Cardiac muscle cell (in vitro differentiated cells and primary cell): ENCODE results near the gene FANCE. TPM values are rescaled to one million over a fixed set of nuclear protein-coding genes. Genes with fewer than 3 reads are reported as not detected.
A peak's percentile ranks its signal among the peaks of the same experiment; 100 is the strongest.
"Not testable (repeated sequence)": the region's sequence is repeated elsewhere in the genome, so short reads cannot be mapped to it uniquely, and the experiment has no call there.

ENCODE experiments used
- DNase-seq, 2 donors: peaks; one replicate each; pipeline versions ENCODE4 v3.0.0 to v3.0.0-alpha.2; 2010 to 2017; ENCODE audit warnings: low read depth in 1 of 2, low spot score in 1 of 2
- H3K27ac ChIP-seq: fragments of 200-600 bp; sonication (generic); 2 replicates; pipeline ENCODE4 v1.5.1; 2016
- H3K27me3 ChIP-seq: fragments of 200-600 bp; sonication (generic); 2 replicates; pipeline ENCODE4 v1.6.0; 2016; ENCODE audit warnings: control low read depth
- H3K36me3 ChIP-seq: fragments of 200-600 bp; sonication (generic); 2 replicates; pipeline ENCODE4 v1.5.1; 2016; ENCODE audit warnings: control low read depth
- H3K4me1 ChIP-seq: fragments of 200-600 bp; sonication (generic); 2 replicates; pipeline ENCODE4 v1.8.1; 2017; ENCODE audit warnings: low read depth, mild to moderate bottlenecking, mixed run types
- H3K4me3 ChIP-seq: fragments of 200-600 bp; sonication (generic); 2 replicates; pipeline ENCODE4 v1.5.1; 2016; ENCODE audit warnings: mild to moderate bottlenecking
- H3K9me3 ChIP-seq: fragments of 200-600 bp; sonication (generic); 2 replicates; pipeline ENCODE4 v1.5.1; 2017; ENCODE audit warnings: low read depth, mild to moderate bottlenecking, control low read depth
- CTCF ChIP-seq: IDR thresholded peaks from 2 replicates; pipeline ENCODE4 v1.5.1; 2012; ENCODE audit warnings: low read depth, mild to moderate bottlenecking, low read length
- polyA plus RNA-seq: library from polyadenylated mRNA; unstranded; fragments of >200 nt; fragmentation: Nextera tagmentation; extraction: Ambion mirVana; gene quantifications from 2 replicates; pipeline ENCODE4 v1.2.1, GENCODE V29; 2016
- total RNA-seq: library from RNA; depleted of rRNA; stranded (reverse); fragments of >200 nt; gene quantifications from 2 replicates; pipeline ENCODE4 v1.2.3, GENCODE V29; 2016

FANCE gene
- total and polyA plus RNA-seq, 2 experiments from 2014 or later, result 19.4 to 28.1 TPM

- Histone ChIP-seq H3K9me3 (no peaks in the 10 kb centered on the region), H3K27ac (no peak overlapping the region), H3K4me1 (no peaks in the 10 kb centered on the region), H3K27me3 (no peaks in the 10 kb centered on the region), H3K36me3 (no peaks in the 10 kb centered on the region), H3K4me3 (no peak overlapping the region)
- TF ChIP-seq CTCF, result no peak
- no peak for DNase-seq
These were observed 19.8 kb upstream of the FANCE start for GRCh38 chr6:35432291-35432690.

- not testable (repeated sequence) for DNase-seq, H3K9me3 ChIP-seq, H3K27ac ChIP-seq, H3K4me3 ChIP-seq, H3K4me1 ChIP-seq, H3K27me3 ChIP-seq, H3K36me3 ChIP-seq
These were observed 19.4 kb upstream of the FANCE start for GRCh38 chr6:35432702-35433101.

- no peak overlapping the region for H3K4me3 ChIP-seq
- no peak overlapping the region for H3K27ac ChIP-seq
- no peaks in the 10 kb centered on the region for H3K36me3 ChIP-seq
- no peak for TF ChIP-seq CTCF
- DNase-seq, result no peak
- no peaks in the 10 kb centered on the region for H3K27me3 ChIP-seq
- H3K9me3 ChIP-seq, result no peaks in the 10 kb centered on the region
- H3K4me1 ChIP-seq, result no peaks in the 10 kb centered on the region
These were observed 16.9 kb upstream of the FANCE start for GRCh38 chr6:35435074-35435837.

GRCh38 chr6:35436071-35436857, 15.9 kb upstream of the FANCE start:
- H3K27ac ChIP-seq, result no peak overlapping the region
- no peak overlapping the region for H3K4me3 ChIP-seq
- no peaks in the 10 kb centered on the region for H3K36me3 ChIP-seq
- H3K27me3 ChIP-seq, result no peaks in the 10 kb centered on the region
- TF ChIP-seq CTCF, result no peak
- no peaks in the 10 kb centered on the region for H3K4me1 ChIP-seq
- no peak for DNase-seq
- no peaks in the 10 kb centered on the region for H3K9me3 ChIP-seq

GRCh38 chr6:35438378-35439065, 13.6 kb upstream of the FANCE start:
- H3K4me3 ChIP-seq, DNase-seq, H3K36me3 ChIP-seq, H3K4me1 ChIP-seq, H3K27me3 ChIP-seq, H3K9me3 ChIP-seq, H3K27ac ChIP-seq: not testable (repeated sequence)

GRCh38 chr6:35439308-35439707, 12.8 kb upstream of the FANCE start:
- Histone ChIP-seq H3K4me1 (no peaks in the 10 kb centered on the region), H3K27me3 (no peaks in the 10 kb centered on the region), H3K27ac (no peak overlapping the region), H3K36me3 (no peaks in the 10 kb centered on the region), H3K9me3 (no peaks in the 10 kb centered on the region), H3K4me3 (no peak overlapping the region)
- TF ChIP-seq CTCF, result no peak
- DNase-seq, result peak in 1 of 2 donors; percentile 23
